Stimulated activated CD4-positive, alpha-beta T cell treated with anti-CD3 and anti-CD28 coated beads, TNF-alpha, amount 100 ng/mL, for 4 hours (primary cell): ENCODE measurements around the gene P2RY12.

Experiments used
- DNase-seq, 3 experiments: peaks; one replicate each; pipeline ENCODE4 v3.0.0-alpha.2; 2020; ENCODE audit warnings: low read depth in 3 of 3

Gene P2RY12

DNA sequence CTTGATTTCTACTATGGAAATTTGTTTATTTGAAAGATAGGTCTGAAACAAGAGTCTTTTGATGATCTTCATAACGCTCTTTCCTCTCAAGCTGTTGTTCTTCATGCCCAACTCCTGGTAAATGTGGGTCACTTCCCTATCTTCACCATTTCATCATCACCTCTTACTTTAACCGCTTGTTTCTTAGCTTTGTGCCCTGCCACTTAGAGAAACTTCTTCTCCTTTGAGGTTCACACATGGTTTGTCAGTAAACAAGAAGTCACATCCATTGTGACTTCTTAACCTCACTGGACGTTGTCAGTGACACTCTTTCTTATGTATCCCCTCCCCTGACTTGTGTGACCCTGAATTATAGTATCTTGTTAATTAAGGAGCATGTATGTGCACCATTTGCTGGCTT, 38.3 kb downstream of the P2RY12 start:
- no peak for DNase-seq

- DNase-seq = no peak
These were observed 38.7 kb downstream of the P2RY12 start for GRCh38 chr3:151345859-151346258.

DNA sequence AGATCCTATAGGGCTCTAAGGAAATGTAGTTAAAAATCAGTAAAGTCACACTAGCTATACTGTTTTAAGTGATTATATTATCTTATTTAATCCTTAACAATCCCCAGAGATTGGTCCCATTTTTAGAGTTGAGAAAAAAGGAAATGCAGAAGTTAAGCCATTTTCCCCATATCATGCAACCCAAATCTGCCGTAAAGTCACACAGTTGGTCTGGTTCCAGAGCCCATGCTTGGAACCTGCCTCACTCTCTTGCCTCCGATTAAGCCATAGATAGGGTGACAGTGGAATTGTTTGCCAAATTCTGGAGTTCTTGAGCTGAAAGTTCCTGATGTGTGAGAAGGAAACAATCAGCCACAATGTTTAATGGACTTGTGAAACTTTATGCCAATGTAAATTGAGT, 52.9 kb downstream of the P2RY12 start:
- no peak for DNase-seq

GRCh38 chr3:151330899-151331298, 53.7 kb downstream of the P2RY12 start:
- DNase-seq = no peak

GRCh38 chr3:151330379-151330778, 54.2 kb downstream of the P2RY12 start:
- DNase-seq = no peak

DNA sequence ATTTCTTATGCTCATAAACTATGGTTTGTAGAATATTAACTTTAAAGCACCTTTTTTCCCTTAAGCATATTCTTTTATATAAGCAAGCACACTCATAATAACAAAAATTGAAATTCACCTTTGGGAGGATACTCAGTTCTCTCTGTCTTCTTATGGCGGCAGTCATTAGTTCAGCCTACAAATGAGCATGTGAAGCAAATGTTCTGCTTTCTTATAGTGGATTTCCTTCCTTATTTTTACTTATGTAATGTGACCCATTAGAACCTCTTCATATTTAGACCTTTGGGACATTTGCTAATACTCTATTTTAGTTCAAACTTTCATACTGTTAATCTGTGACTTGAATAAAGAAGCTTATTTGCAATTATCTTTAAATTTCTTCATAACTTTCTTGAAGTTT, 55.2 kb downstream of the P2RY12 start, which contains the start of gene P2RY13:
Gene P2RY13, minus strand, starts transcription at position 187 of the 400 bp plus-strand sequence. Its CDS starts 21 bp downstream, at position 166.
- DNase-seq = no peak

GRCh38 chr3:151328298-151328995, 56.1 kb downstream of the P2RY12 start:
- DNase-seq = no peak

DNA sequence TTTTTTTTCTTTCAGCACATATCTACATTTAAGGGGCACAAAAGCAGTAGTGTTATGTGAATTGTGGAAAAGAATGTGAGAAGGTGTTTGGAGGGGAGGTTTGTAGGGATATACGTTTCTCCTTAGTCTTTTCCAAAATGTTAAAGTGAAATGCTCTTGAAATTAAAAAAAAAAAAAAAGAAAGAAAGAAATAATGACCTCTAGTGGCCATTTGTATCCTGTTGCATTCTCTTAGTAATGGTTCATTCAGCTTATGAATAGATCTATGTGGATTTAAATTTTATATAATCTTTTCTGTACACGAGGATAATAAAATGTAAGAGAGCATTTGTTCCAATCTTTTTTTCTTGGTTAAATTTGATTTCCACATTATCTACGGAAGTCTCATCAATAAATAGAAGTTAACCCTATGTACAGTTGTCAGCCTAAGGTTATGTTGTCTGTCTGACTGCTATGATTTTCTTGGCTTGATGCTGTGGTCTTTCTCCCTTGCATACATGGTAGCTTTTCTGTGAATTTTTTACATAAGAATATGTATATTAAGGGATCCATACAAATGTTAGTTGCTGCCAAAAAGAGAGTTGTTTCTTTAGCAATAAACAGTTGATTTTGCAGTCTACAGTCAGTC, 56.9 kb downstream of the P2RY12 start:
- DNase-seq = no peak

GRCh38 chr3:151322511-151322910, 62.0 kb downstream of the P2RY12 start:
- no peak for DNase-seq

DNA sequence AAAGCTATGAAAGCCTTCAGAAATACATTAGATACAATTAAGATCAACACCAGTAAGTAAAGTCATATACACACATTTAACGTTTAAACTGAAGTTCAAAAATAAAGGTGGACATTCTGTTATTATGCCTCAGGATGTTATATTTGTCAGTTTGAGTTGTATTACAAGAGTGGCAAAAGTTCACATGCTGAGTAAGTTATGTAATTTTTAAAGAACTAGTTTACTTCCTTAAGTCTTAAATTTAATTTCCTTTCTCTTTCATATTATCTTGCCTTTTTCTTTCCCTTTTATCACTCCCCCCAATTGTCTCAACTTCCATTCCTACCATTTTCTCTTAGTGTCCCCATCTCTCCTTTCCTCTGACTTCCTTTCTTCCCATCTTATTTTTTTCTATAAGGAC, 63.0 kb downstream of the P2RY12 start:
- DNase-seq = no peak

DNA sequence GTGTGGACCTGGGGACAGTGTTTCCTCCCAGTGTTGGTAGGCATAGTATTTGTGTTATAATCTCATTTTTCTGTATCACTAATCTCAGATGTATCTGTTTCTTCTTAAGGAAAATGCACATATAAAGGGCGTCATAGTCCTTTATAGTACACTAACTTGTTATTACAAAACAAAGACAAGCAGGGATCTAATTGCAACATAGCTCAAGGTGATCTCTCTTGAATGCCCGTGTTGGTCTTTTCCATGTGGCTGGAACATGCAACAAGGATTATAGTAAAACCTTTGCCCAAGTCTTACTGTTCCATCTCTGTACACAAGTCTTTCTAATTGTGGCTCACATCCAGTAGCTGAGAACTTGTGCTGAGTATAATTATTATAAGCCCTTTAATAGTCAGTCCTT, 64.4 kb downstream of the P2RY12 start:
- DNase-seq = no peak

- no peak for DNase-seq
These were observed 64.9 kb downstream of the P2RY12 start for GRCh38 chr3:151319628-151320027.

GRCh38 chr3:151318991-151319390, 65.6 kb downstream of the P2RY12 start:
- no peak for DNase-seq

DNA sequence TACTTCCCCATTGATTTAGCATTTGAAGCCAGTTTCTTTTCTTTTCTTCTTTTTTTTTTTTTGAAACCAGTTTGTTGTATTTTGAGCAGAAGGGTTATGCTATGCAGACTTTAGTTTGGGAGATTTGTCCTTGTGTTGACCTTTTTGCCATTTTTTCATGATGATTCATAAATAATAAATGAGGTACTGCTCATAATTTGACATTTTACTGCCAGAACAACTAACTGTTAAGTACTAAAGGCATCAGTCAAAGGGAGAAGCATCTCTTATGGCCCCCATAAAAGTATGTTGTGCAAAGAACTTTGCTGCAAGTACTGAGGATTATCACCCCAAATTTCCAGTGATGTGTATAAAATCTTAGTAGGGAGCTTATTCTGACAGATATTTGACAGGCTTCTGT, 66.2 kb downstream of the P2RY12 start:
- no peak for DNase-seq

DNA sequence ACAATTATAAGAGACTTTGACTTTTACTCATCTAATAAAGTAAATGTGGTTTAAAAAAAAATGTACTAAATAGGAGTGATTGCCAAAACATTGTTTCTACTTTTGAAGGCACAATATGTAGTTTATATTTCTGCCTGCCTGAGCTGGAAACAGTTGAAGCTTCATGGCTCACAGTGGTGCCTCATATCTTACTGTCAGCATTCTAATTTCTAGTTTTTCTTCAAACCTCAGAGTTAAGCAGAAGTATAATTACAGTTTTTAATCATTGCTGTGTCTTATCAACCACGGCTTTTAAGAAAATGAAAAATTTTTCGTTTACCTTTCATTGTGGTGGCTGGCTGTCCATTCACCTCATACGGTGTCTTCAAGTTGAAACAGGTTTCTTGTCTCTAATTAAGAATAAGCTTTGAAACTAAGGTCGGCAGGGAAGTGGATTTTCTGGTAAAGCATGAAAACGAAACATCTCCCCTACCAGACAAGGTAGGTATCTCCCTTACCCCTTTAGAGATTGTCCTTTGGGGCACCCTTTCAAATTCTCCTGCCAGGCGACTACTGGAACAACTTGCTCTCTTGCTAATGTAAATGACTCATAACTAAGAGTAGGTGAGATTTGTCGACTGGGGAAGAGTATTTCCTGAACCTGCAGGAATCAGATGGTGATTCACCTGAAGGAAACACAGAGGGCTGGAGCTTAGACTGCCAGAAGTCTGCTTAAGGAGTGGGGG, 68.1 kb downstream of the P2RY12 start, which contains the start of gene GPR87:
Gene GPR87, minus strand, starts transcription at position 554 of the 725 bp plus-strand sequence. CDS start 16,720 bp downstream, outside the sequence.
- DNase-seq = no peak

DNA sequence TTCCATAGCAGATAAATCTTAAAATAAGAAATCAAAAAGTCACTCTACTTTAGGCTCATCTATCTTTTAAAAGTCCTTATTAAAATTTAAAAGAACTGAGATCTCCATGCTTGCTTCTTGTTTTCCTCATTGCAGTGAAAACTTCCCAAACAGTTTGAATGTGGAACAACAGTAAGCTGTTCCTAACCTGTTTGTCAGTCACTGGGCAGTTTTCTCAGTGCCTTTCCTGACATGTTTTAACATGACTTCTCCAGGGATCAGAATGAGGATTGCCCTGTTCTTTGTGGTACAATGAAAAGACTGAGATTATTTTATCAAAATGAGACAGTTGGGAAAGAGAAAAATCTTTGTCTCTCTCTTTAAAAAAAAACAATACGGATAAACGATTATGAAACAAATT, 68.7 kb downstream of the P2RY12 start:
- no peak for DNase-seq

GRCh38 chr3:151315136-151315535, 69.4 kb downstream of the P2RY12 start:
- no peak for DNase-seq

DNA sequence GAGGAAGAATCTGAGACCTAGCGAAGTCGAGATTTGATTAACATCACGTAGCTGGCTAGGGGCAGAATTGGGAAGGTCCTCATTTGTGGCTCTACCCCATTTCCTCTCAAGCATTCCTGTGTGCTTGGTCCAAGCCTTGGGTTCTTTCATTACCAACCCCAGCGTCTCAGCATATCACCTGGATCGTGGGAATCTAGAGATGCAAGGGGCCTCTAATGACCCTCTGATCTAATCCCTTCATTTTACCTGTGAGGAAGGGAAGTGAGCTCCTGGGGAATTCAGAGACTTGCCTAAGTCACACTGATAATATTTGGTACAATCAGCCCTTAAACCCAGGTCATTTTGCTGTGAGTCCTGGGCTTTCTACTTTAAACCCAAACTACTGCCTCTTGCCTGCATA, 70.0 kb downstream of the P2RY12 start:
- DNase-seq = no peak

- no peak for DNase-seq
These were observed 70.4 kb downstream of the P2RY12 start for GRCh38 chr3:151314137-151314536.

- no peak for DNase-seq
These were observed 71.6 kb downstream of the P2RY12 start for GRCh38 chr3:151312972-151313371.

DNA sequence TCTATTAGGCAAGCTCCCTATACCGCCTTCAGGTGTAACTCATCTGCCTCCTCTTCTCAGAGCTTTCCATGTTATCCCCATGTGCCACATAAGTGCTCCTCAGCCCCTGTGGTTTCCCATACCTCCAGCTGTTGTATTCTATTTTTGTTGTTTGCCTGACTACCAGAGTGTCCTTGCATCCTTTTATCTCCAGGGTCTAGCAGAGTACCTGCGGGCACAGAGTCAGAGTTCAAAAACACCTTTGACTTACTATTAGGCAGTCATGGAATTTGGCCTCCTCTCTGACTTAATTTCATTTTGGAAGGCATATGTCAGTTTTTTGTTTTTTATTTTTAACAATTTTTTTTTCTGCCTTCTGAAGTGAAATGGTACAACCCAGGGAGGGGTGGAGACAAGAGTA, 75.0 kb downstream of the P2RY12 start:
- DNase-seq = no peak

DNA sequence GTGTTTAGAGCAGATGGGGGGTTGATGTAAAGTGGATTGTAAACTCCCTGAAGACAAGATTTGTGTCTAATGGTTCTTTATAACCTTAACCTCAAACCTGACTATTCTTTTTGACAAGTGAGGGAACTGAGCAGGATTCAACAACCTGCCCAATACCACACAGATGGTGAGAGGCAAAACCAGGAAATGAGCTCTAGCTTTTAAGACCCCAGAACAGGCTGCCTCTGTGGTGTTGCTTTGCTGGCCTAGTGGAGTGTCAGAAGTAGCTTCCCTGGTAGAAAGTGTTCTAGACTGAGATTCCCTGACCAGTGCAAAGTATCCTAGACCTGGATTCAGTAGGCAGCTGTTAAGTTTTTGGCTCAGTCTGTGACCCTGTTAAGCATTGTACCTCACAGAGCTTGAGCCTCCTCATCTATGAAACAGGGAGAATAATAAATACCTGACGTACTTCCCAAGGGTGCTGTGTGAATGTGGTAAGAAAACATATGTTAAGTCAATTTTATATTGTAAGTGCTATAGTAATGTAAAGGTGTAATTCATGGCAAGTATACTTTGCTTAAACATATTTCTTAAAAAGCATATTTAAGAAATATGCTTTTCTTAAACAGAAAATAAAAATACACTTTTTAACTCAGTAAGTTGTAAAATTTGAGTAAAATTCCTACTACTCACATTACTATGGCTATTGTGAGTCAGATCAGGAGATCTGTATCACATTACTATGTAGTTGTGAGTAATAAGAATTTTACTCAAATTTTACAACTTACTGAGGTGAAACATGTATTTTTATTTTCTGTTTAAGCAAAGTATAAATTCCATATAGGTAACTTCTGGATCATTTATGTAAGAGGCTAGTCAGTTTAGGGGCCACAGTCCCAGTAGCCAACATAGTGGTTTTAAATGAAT, 76.7 kb downstream of the P2RY12 start:
- no peak for DNase-seq
